HG03175 (cell line): ENCODE data around the gene PPP2R5C.

Experiments
- ATAC-seq: cut with Tn5 transposase; IDR thresholded peaks from one replicate; pipeline ENCODE4 v1.9.1; 2021; ENCODE audit warnings: mild to moderate bottlenecking, moderate library complexity; ENCODE audit not compliant: unreplicated experiment

The PPP2R5C gene

GRCh38 chr14:101754893-101755292, 6.6 kb upstream of the PPP2R5C start:
- no peak for ATAC-seq

GRCh38 chr14:101755591-101756324, 5.8 kb upstream of the PPP2R5C start:
- no peak for ATAC-seq

- ATAC-seq: no peak
Observed at GRCh38 chr14:101757064-101757838, 4.3 kb upstream of the PPP2R5C start.

- ATAC-seq: no peak
Observed at GRCh38 chr14:101757839-101758211, 3.7 kb upstream of the PPP2R5C start.

GRCh38 chr14:101758913-101759593, 2.5 kb upstream of the PPP2R5C start:
- no peak for ATAC-seq

GRCh38 chr14:101760138-101761011, 1.1 kb upstream of the PPP2R5C start:
- ATAC-seq: peak; percentile 60

- ATAC-seq: peak; percentile 22
Observed at GRCh38 chr14:101761881-101762529, 496 bp downstream of the PPP2R5C start.

- ATAC-seq: no peak
Observed at GRCh38 chr14:101762530-101763101, 1.1 kb downstream of the PPP2R5C start.

GRCh38 chr14:101763941-101764709, 2.6 kb downstream of the PPP2R5C start:
- no peak for ATAC-seq

GRCh38 chr14:101767618-101768362, 6.3 kb downstream of the PPP2R5C start:
- no peak for ATAC-seq

- no peak for ATAC-seq
Observed at GRCh38 chr14:101770183-101770582, 8.7 kb downstream of the PPP2R5C start.

GRCh38 chr14:101772770-101773169, 11.3 kb downstream of the PPP2R5C start:
- no peak for ATAC-seq

- no peak for ATAC-seq
Observed at GRCh38 chr14:101773378-101773777, 11.9 kb downstream of the PPP2R5C start.

- no peak for ATAC-seq
Observed at GRCh38 chr14:101774006-101774795, 12.7 kb downstream of the PPP2R5C start.

GRCh38 chr14:101774814-101775213, 13.3 kb downstream of the PPP2R5C start:
- no peak for ATAC-seq

- no peak for ATAC-seq
Observed at GRCh38 chr14:101775826-101776225, 14.3 kb downstream of the PPP2R5C start.

- no peak for ATAC-seq
Observed at GRCh38 chr14:101776344-101776743, 14.8 kb downstream of the PPP2R5C start.

GRCh38 chr14:101780390-101780789, 18.9 kb downstream of the PPP2R5C start:
- no peak for ATAC-seq
